Activated naive CD8-positive, alpha-beta T cell treated with anti-CD3 and anti-CD28 coated beads, Interleukin-2, amount 50 U/mL, for 24 hours (primary cell): ENCODE data around the gene PRAMEF14.
"Not testable (repeated sequence)": the region's sequence is repeated elsewhere in the genome, so short reads cannot be mapped to it uniquely, and the experiment has no call there.

Experiments
- ATAC-seq: fragments of 150-1000 bp; cut with Tn5 transposase; one replicate; pipeline ENCODE4 v1.10.0; 2021
- DNase-seq: peaks from one replicate; pipeline ENCODE4 v3.0.0; 2021
- H3K27ac Mint-ChIP-seq: one replicate; pipeline ENCODE4 v1.8.0; 2021; ENCODE audit warnings: mild to moderate bottlenecking, mixed read lengths
- H3K27me3 Mint-ChIP-seq: one replicate; pipeline ENCODE4 v1.8.0; 2021; ENCODE audit warnings: mixed read lengths
- H3K36me3 Mint-ChIP-seq: one replicate; pipeline ENCODE4 v1.8.0; 2021; ENCODE audit warnings: low read depth, mixed read lengths
- H3K4me1 Mint-ChIP-seq: one replicate; pipeline ENCODE4 v1.8.0; 2021; ENCODE audit warnings: mixed read lengths
- H3K4me3 Mint-ChIP-seq: one replicate; pipeline ENCODE4 v1.8.0; 2021; ENCODE audit warnings: mild to moderate bottlenecking, moderate library complexity, mixed read lengths
- H3K9me3 Mint-ChIP-seq: one replicate; pipeline ENCODE4 v1.8.0; 2021; ENCODE audit warnings: mixed read lengths

Gene PRAMEF14

GRCh38 chr1:13347034-13347433 is at the start of gene PRAMEF14:
TSS of gene PRAMEF14 (minus strand) at chr1:13347134. CDS start at chr1:13345314, 1,820 bp downstream.
- H3K9me3 Mint-ChIP-seq, H3K36me3 Mint-ChIP-seq, H3K27me3 Mint-ChIP-seq, H3K27ac Mint-ChIP-seq, H3K4me1 Mint-ChIP-seq, DNase-seq, ATAC-seq, H3K4me3 Mint-ChIP-seq: not testable (repeated sequence)

GRCh38 chr1:13395311-13395710 is 48.4 kb upstream of the PRAMEF14 start:
- not testable (repeated sequence) for H3K36me3 Mint-ChIP-seq, H3K4me1 Mint-ChIP-seq, H3K4me3 Mint-ChIP-seq, H3K9me3 Mint-ChIP-seq, H3K27ac Mint-ChIP-seq, ATAC-seq, H3K27me3 Mint-ChIP-seq, DNase-seq

- H3K4me1 Mint-ChIP-seq, H3K36me3 Mint-ChIP-seq, H3K9me3 Mint-ChIP-seq, DNase-seq, ATAC-seq, H3K27me3 Mint-ChIP-seq, H3K4me3 Mint-ChIP-seq, H3K27ac Mint-ChIP-seq: not testable (repeated sequence)
These were observed 47.8 kb upstream of the PRAMEF14 start for GRCh38 chr1:13394761-13395160.

GRCh38 chr1:13393004-13393403 is 46.1 kb upstream of the PRAMEF14 start:
- not testable (repeated sequence) for H3K9me3 Mint-ChIP-seq, DNase-seq, H3K4me3 Mint-ChIP-seq, H3K27me3 Mint-ChIP-seq, H3K36me3 Mint-ChIP-seq, H3K27ac Mint-ChIP-seq, ATAC-seq, H3K4me1 Mint-ChIP-seq

GRCh38 chr1:13389332-13389731 is 42.4 kb upstream of the PRAMEF14 start, which contains the start of gene PRAMEF17:
TSS of gene PRAMEF17 (plus strand) at chr1:13389632. CDS start at chr1:13389658, 26 bp downstream.
- not testable (repeated sequence) for ATAC-seq, H3K36me3 Mint-ChIP-seq, H3K9me3 Mint-ChIP-seq, H3K27me3 Mint-ChIP-seq, DNase-seq, H3K4me1 Mint-ChIP-seq, H3K27ac Mint-ChIP-seq, H3K4me3 Mint-ChIP-seq

- H3K36me3 Mint-ChIP-seq, H3K9me3 Mint-ChIP-seq, H3K27ac Mint-ChIP-seq, H3K27me3 Mint-ChIP-seq, H3K4me1 Mint-ChIP-seq, ATAC-seq, H3K4me3 Mint-ChIP-seq, DNase-seq: not testable (repeated sequence)
These were observed 33.4 kb upstream of the PRAMEF14 start for GRCh38 chr1:13380380-13380779.

- not testable (repeated sequence) for ATAC-seq, H3K36me3 Mint-ChIP-seq, DNase-seq, H3K4me1 Mint-ChIP-seq, H3K4me3 Mint-ChIP-seq, H3K27ac Mint-ChIP-seq, H3K27me3 Mint-ChIP-seq, H3K9me3 Mint-ChIP-seq
These were observed 32.0 kb upstream of the PRAMEF14 start for GRCh38 chr1:13378983-13379382.

- H3K36me3 Mint-ChIP-seq, H3K4me3 Mint-ChIP-seq, H3K27ac Mint-ChIP-seq, H3K27me3 Mint-ChIP-seq, H3K9me3 Mint-ChIP-seq, ATAC-seq, H3K4me1 Mint-ChIP-seq: not testable (repeated sequence)
- DNase-seq = peak; percentile 26
These were observed 21.6 kb upstream of the PRAMEF14 start for GRCh38 chr1:13368544-13368943.

GRCh38 chr1:13366536-13366935 is 19.6 kb upstream of the PRAMEF14 start:
- H3K36me3 Mint-ChIP-seq, ATAC-seq, DNase-seq, H3K27ac Mint-ChIP-seq, H3K27me3 Mint-ChIP-seq, H3K4me3 Mint-ChIP-seq, H3K9me3 Mint-ChIP-seq, H3K4me1 Mint-ChIP-seq: not testable (repeated sequence)

GRCh38 chr1:13364928-13365327 is 18.0 kb upstream of the PRAMEF14 start:
- not testable (repeated sequence) for H3K27me3 Mint-ChIP-seq, H3K36me3 Mint-ChIP-seq, DNase-seq, H3K4me1 Mint-ChIP-seq, H3K27ac Mint-ChIP-seq, ATAC-seq, H3K4me3 Mint-ChIP-seq, H3K9me3 Mint-ChIP-seq

GRCh38 chr1:13362364-13362763 is 15.4 kb upstream of the PRAMEF14 start:
- not testable (repeated sequence) for H3K4me3 Mint-ChIP-seq, ATAC-seq, H3K27me3 Mint-ChIP-seq, DNase-seq, H3K4me1 Mint-ChIP-seq, H3K36me3 Mint-ChIP-seq, H3K9me3 Mint-ChIP-seq, H3K27ac Mint-ChIP-seq

- not testable (repeated sequence) for H3K27me3 Mint-ChIP-seq, H3K36me3 Mint-ChIP-seq, H3K4me3 Mint-ChIP-seq, H3K9me3 Mint-ChIP-seq, H3K4me1 Mint-ChIP-seq, H3K27ac Mint-ChIP-seq, ATAC-seq
- DNase-seq = peak; percentile 33
These were observed 9.8 kb upstream of the PRAMEF14 start for GRCh38 chr1:13356774-13357173.

GRCh38 chr1:13354475-13354874 is 7.5 kb upstream of the PRAMEF14 start:
- H3K36me3 Mint-ChIP-seq, H3K27ac Mint-ChIP-seq, H3K27me3 Mint-ChIP-seq, H3K4me1 Mint-ChIP-seq, DNase-seq, ATAC-seq, H3K4me3 Mint-ChIP-seq, H3K9me3 Mint-ChIP-seq: not testable (repeated sequence)

GRCh38 chr1:13353476-13353875 is 6.5 kb upstream of the PRAMEF14 start:
- not testable (repeated sequence) for ATAC-seq, H3K36me3 Mint-ChIP-seq, H3K4me3 Mint-ChIP-seq, H3K27ac Mint-ChIP-seq, H3K9me3 Mint-ChIP-seq, H3K27me3 Mint-ChIP-seq, H3K4me1 Mint-ChIP-seq
- DNase-seq = peak; percentile 13

- not testable (repeated sequence) for H3K4me1 Mint-ChIP-seq, H3K36me3 Mint-ChIP-seq, ATAC-seq, H3K27ac Mint-ChIP-seq, H3K27me3 Mint-ChIP-seq, H3K9me3 Mint-ChIP-seq, H3K4me3 Mint-ChIP-seq, DNase-seq
These were observed 4.4 kb downstream of the PRAMEF14 start for GRCh38 chr1:13342496-13342895.

- not testable (repeated sequence) for H3K27ac Mint-ChIP-seq, ATAC-seq, H3K4me1 Mint-ChIP-seq, H3K9me3 Mint-ChIP-seq, H3K4me3 Mint-ChIP-seq, H3K27me3 Mint-ChIP-seq, DNase-seq, H3K36me3 Mint-ChIP-seq
These were observed 31.7 kb downstream of the PRAMEF14 start, which contains the start of gene PRAMEF15 for GRCh38 chr1:13315281-13315680. TSS of gene PRAMEF15 (plus strand) at chr1:13315581. CDS start at chr1:13318408, 2,827 bp downstream.
